CD4-positive, alpha-beta T cell (primary cell): Measurements from ENCODE around the gene USE1. TPM values are rescaled to one million over a fixed set of nuclear protein-coding genes. Genes with fewer than 3 reads are reported as not detected.

Source experiments
- ATAC-seq: fragments of 200-7000 bp; cut with Tn5 transposase; one replicate; pipeline ENCODE4 v1.10.0; 2022; ENCODE audit warnings: mild to moderate bottlenecking; ENCODE audit not compliant: poor library complexity
- CTCF ChIA-PET: fragments of 350-600 bp; sonication (Branson Sonifier 250); formaldehyde crosslinking; loops from one replicate; lab custom pipeline; 2021; ENCODE audit warnings: antibody characterized with exemption, inconsistent platforms; lab: Charles Lee
- POLR2A ChIA-PET: fragments of 350-600 bp; sonication (Branson Sonifier 250); formaldehyde crosslinking; loops from one replicate; lab custom pipeline; 2021; ENCODE audit warnings: antibody characterized with exemption, inconsistent platforms; lab: Charles Lee
- DNase-seq, 14 experiments: peaks; one replicate each; pipeline ENCODE4 v3.0.0-alpha.2; 2013 to 2020; ENCODE audit warnings: mixed read lengths in 2 of 14
- H3K27ac ChIP-seq, 2 donors: one replicate each; pipeline versions ENCODE4 v1.5.1 to v1.7.0; 2013; ENCODE audit warnings: low read length in 2 of 2, low read depth in 1 of 2, mild to moderate bottlenecking in 1 of 2
- H3K27me3 ChIP-seq, 2 experiments: 1 replicate in 1 of 2; 2 replicates in 1 of 2; pipeline versions ENCODE4 v1.6.1 to v1.7.0; 2013; ENCODE audit warnings: low read length in 2 of 2, control low read depth in 1 of 2, mild to moderate bottlenecking in 1 of 2, moderate library complexity in 1 of 2; ENCODE audit not compliant: insufficient read depth in 2 of 2, control insufficient read depth in 1 of 2
- H3K36me3 ChIP-seq: one replicate; pipeline ENCODE4 v1.6.1; 2013; ENCODE audit warnings: low read length, control low read depth; ENCODE audit not compliant: insufficient read depth
- H3K4me1 ChIP-seq: one replicate; pipeline ENCODE4 v1.6.1; 2013; ENCODE audit warnings: low read length, control low read depth; ENCODE audit not compliant: insufficient read depth
- H3K4me3 ChIP-seq: one replicate; pipeline ENCODE4 v1.5.1; 2013; ENCODE audit warnings: mild to moderate bottlenecking, low read length, moderate library complexity
- H3K9me3 ChIP-seq, 2 experiments: 1 replicate in 1 of 2; 2 replicates in 1 of 2; pipeline versions ENCODE4 v1.6.1 to v1.7.0; 2013; ENCODE audit warnings: low read length in 2 of 2, mild to moderate bottlenecking in 2 of 2, control low read depth in 1 of 2, moderate library complexity in 1 of 2; ENCODE audit not compliant: control insufficient read depth in 1 of 2, insufficient read depth in 1 of 2
- H3K27ac Mint-ChIP-seq: one replicate; pipeline ENCODE4 v1.8.0; 2020; ENCODE audit warnings: mixed read lengths
- H3K27me3 Mint-ChIP-seq: one replicate; pipeline ENCODE4 v1.8.0; 2021; ENCODE audit warnings: mixed read lengths
- H3K36me3 Mint-ChIP-seq: one replicate; pipeline ENCODE4 v1.8.0; 2021; ENCODE audit warnings: low read depth, mixed read lengths
- H3K4me1 Mint-ChIP-seq: one replicate; pipeline ENCODE4 v1.8.0; 2021; ENCODE audit warnings: low read depth, mixed read lengths
- H3K4me3 Mint-ChIP-seq: one replicate; pipeline ENCODE4 v1.8.0; 2020; ENCODE audit warnings: mild to moderate bottlenecking, mixed read lengths
- H3K9me3 Mint-ChIP-seq: one replicate; pipeline ENCODE4 v1.8.0; 2020; ENCODE audit warnings: mixed read lengths
- intact Hi-C, 2 experiments: fragments of 100-400 bp; cut with DNase I in 1 of 2; cut with micrococcal nuclease in 1 of 2; formaldehyde crosslinking; loops; one replicate each; pipeline versions ENCODE4 v1.15.1 to v1.9.0; 2023 to 2025; cut with DNase I, micrococcal nuclease
- total RNA-seq, 174 experiments: library from RNA in 2 of 174; stranded (reverse) in 2 of 174; gene quantifications; one replicate each; pipeline ENCODE4 v1.2.3 and lab custom pipeline; 2021 to 2026
- TF ChIP-seq, protein P1 (sequence below): fragments of 200-600 bp; IDR thresholded peaks from one replicate; pipeline ENCODE4 v1.8.0; 2022; ENCODE audit warnings: antibody characterized with exemption, mild to moderate bottlenecking

Gene USE1
- total RNA-seq, 2 experiments from 2014 or later, result 23.1 to 24.3 TPM

- Mint-ChIP-seq H3K27ac (peak overlapping the region; percentile 44), H3K4me3 (no peak overlapping the region), H3K4me1 (peaks cover 19% of the 10 kb centered on the region), H3K27me3 (no peaks in the 10 kb centered on the region), H3K9me3 (no peaks in the 10 kb centered on the region), H3K36me3 (peaks cover 61% of the 10 kb centered on the region)
- Histone ChIP-seq H3K27me3 (no peaks in the 10 kb centered on the region), H3K4me3 (no peak overlapping the region), H3K9me3 (no peaks in the 10 kb centered on the region), H3K27ac (no peak overlapping the region), H3K36me3 (peaks cover 45% of the 10 kb centered on the region), H3K4me1 (peaks cover 35% of the 10 kb centered on the region)
- ATAC-seq (no peak), DNase-seq (no peak)
- CTCF ChIA-PET, result interaction anchor here (0.5 kb wide), 1 partner anchor 9 kb away, joined by 3 read pairs; no protein-coding TSS in a partner anchor
- TF ChIP-seq, protein P1, sequence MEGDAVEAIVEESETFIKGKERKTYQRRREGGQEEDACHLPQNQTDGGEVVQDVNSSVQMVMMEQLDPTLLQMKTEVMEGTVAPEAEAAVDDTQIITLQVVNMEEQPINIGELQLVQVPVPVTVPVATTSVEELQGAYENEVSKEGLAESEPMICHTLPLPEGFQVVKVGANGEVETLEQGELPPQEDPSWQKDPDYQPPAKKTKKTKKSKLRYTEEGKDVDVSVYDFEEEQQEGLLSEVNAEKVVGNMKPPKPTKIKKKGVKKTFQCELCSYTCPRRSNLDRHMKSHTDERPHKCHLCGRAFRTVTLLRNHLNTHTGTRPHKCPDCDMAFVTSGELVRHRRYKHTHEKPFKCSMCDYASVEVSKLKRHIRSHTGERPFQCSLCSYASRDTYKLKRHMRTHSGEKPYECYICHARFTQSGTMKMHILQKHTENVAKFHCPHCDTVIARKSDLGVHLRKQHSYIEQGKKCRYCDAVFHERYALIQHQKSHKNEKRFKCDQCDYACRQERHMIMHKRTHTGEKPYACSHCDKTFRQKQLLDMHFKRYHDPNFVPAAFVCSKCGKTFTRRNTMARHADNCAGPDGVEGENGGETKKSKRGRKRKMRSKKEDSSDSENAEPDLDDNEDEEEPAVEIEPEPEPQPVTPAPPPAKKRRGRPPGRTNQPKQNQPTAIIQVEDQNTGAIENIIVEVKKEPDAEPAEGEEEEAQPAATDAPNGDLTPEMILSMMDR, result no peak
- POLR2A ChIA-PET, result no interaction called here
- intact Hi-C loops, result loop anchor here (5.0 to 10.0 kb wide), 2 partner anchors 56 to 114 kb away; no protein-coding TSS in a partner anchor
Observed at GRCh38 chr19:17180997-17181702, 34.0 kb upstream of the USE1 start.

DNA sequence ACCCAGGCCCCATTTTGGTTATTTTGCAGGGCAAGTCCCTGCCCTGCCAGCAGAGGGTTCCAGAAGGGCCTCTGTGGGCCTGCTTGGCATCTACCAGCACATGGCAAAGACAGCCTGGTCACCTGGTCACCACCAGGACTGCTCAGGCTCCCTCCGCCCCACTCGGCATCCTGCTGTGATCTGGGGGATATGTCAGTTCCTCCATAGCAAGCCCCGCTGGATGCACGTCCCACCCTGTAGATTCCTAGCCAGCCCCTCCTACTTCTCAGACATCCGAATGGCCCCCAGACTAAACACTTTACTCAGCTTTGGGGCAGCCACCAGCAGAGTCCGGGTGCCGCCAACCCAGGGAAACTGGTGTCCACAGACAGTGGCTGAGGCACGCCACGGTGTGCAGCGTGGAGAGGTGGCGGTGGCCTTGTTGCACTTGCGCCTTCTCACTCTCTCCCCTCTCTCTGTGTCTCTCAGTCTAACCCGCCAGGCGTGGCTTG, 31.8 kb upstream of the USE1 start:
- DNase-seq, result peak in 8 of 14 experiments; percentile 8 to 44 (median 24)
- ATAC-seq, result peak; percentile 44
- Mint-ChIP-seq H3K9me3 (no peaks in the 10 kb centered on the region), H3K36me3 (peaks cover 58% of the 10 kb centered on the region), H3K4me1 (peaks cover 19% of the 10 kb centered on the region), H3K27me3 (no peaks in the 10 kb centered on the region), H3K27ac (peak overlapping the region; percentile 89), H3K4me3 (peak overlapping the region; percentile 83)
- peaks cover 35% of the 10 kb centered on the region for H3K4me1 ChIP-seq
- H3K9me3 ChIP-seq, result no peaks in the 10 kb centered on the region
- H3K4me3 ChIP-seq, result peak overlapping the region; percentile 41
- intact Hi-C loops, result loop anchor here (5.0 to 10.0 kb wide), 2 partner anchors 59 to 116 kb away; no protein-coding TSS in a partner anchor
- POLR2A ChIA-PET, result interaction anchor here (0.6 to 4.0 kb wide), 13 partner anchors 24 to 147 kb away, joined by 3 to 47 read pairs (median 3); partner anchors contain the start of genes BABAM1, HAUS8, OCEL1 and USE1
- no peaks in the 10 kb centered on the region for H3K27me3 ChIP-seq
- CTCF ChIA-PET, result interaction anchor here (0.9 to 2.5 kb wide), 2 partner anchors 43 to 52 kb away, joined by 4 to 13 read pairs; partner anchors contain the start of gene OCEL1
- H3K36me3 ChIP-seq, result peaks cover 47% of the 10 kb centered on the region
- TF ChIP-seq, protein P1, result no peak
- H3K27ac ChIP-seq, result peak overlapping the region; percentile 46 to 82

DNA sequence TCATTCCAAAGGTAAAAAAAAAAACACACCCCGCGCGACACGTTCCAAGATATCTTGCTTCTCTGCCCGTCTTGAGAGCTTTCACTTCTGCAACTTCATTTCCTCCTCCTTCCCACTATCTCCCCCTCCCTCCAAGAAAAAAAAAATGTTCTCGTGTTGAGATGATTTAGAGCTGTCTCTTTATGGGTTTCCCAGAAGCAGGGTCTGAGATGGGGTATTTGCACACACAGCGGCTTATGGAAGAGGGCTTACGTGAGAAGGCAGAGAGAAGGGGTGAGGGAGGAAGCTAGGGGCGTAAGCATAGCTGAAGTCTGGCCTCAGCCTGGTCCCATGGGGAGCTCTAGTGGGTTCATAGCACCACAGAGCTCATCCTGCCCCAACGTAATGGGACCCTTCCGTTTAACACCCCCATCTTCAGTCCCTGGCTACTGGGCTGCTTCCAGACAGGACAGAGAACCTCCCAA, 31.3 kb upstream of the USE1 start:
- H3K4me3 Mint-ChIP-seq, result peak overlapping the region; percentile 83

More for the DNA sequence above, 31.3 kb upstream of the USE1 start:
- POLR2A ChIA-PET, result interaction anchor here (0.6 to 4.0 kb wide), 14 partner anchors 21 to 115 kb away, joined by 3 to 47 read pairs (median 3); partner anchors contain the start of genes BABAM1, HAUS8, OCEL1 and USE1
- CTCF ChIA-PET, result interaction anchor here (0.5 to 2.5 kb wide), 6 partner anchors 42 to 988 kb away, joined by 3 to 13 read pairs (median 4); partner anchors contain the start of gene OCEL1
- H3K4me1 ChIP-seq, result peaks cover 35% of the 10 kb centered on the region
- peak overlapping the region; percentile 41 for H3K4me3 ChIP-seq
- H3K9me3 Mint-ChIP-seq, result no peaks in the 10 kb centered on the region
- peak overlapping the region; percentile 89 for H3K27ac Mint-ChIP-seq
- DNase-seq (peak in 6 of 14 experiments; percentile 7 to 63 (median 46)), ATAC-seq (peak; percentile 57)
- H3K4me1 Mint-ChIP-seq, result peaks cover 19% of the 10 kb centered on the region
- H3K27me3 ChIP-seq, result no peaks in the 10 kb centered on the region
- H3K36me3 ChIP-seq, result peaks cover 50% of the 10 kb centered on the region
- TF ChIP-seq, protein P1, result no peak
- intact Hi-C loops, result loop anchor here (1.0 to 10.0 kb wide), 3 partner anchors 59 to 117 kb away; no protein-coding TSS in a partner anchor
- H3K27ac ChIP-seq, result peak overlapping the region; percentile 46 to 82
- no peaks in the 10 kb centered on the region for H3K27me3 Mint-ChIP-seq
- peaks cover 60% of the 10 kb centered on the region for H3K36me3 Mint-ChIP-seq
- H3K9me3 ChIP-seq, result no peaks in the 10 kb centered on the region
